Breast epithelium (tissue), 3 donors: Measurements from ENCODE around the gene SPACDR.

Source experiments
- CTCF ChIP-seq, 3 donors: fragments of 450-650 bp; IDR thresholded peaks; one replicate each; pipeline ENCODE4 v1.5.1; 2016 to 2017; ENCODE audit warnings: antibody characterized with exemption in 3 of 3, mild to moderate bottlenecking in 3 of 3, moderate library complexity in 3 of 3
- POLR2A ChIP-seq: fragments of 450-650 bp; IDR thresholded peaks from one replicate; pipeline ENCODE4 v1.6.1; 2016; ENCODE audit warnings: antibody characterized with exemption, mild to moderate bottlenecking, moderate library complexity
- POLR2AphosphoS5 ChIP-seq, 3 donors: sonication (generic); formaldehyde crosslinking; IDR thresholded peaks; one replicate each; pipeline ENCODE4 v1.6.1; 2017; ENCODE audit warnings: antibody characterized with exemption in 3 of 3

- TF ChIP-seq CTCF (IDR thresholded peaks at IDR 0.05) (no peak), POLR2A (no peak), POLR2AphosphoS5 (IDR thresholded peaks at IDR 0.05) (no peak)
Observed at GRCh38 chr7:100467638-100468373, 3.7 kb upstream of the SPACDR start.
